Sigmoid colon (tissue), 4 donors: ENCODE data around the gene NTNG2.

Source experiments
- EP300 ChIP-seq, 4 donors: sonication (generic); formaldehyde crosslinking; IDR thresholded peaks; one replicate each; pipeline ENCODE4 v1.6.1; 2017; ENCODE audit warnings: antibody characterized with exemption in 4 of 4
- POLR2A ChIP-seq, 2 donors: fragments of 450-650 bp; IDR thresholded peaks; one replicate each; pipeline ENCODE4 v1.6.1; 2016; ENCODE audit warnings: antibody characterized with exemption in 2 of 2, mild to moderate bottlenecking in 2 of 2, moderate library complexity in 2 of 2
- TF ChIP-seq, protein P1 (sequence below), 4 experiments: fragments of 450-650 bp in 3 of 4; fragments of 200-600 bp in 1 of 4; IDR thresholded peaks; one replicate each; pipeline ENCODE4 v1.5.1; 2016 to 2019; ENCODE audit warnings: antibody characterized with exemption in 4 of 4, mild to moderate bottlenecking in 3 of 4, moderate library complexity in 2 of 4

DNA sequence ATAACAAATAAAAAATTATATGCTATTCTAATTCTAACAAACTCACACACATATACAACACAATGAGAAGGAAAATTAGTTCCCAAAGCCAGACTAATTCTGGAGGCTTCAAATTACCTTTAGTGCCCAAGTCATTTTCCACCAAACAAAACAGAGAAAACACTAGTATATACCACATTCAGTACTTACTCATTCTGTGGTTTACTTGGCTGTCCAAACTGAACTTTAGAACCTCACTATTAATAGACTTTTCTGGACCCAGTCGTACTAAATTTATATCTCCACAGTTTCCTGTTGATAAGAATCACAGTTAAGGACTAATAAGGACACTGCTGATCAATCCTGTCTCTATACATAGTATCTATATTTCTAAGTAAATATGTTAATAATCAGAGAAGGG, 126.5 kb downstream of the NTNG2 start:
- TF ChIP-seq, protein P1, sequence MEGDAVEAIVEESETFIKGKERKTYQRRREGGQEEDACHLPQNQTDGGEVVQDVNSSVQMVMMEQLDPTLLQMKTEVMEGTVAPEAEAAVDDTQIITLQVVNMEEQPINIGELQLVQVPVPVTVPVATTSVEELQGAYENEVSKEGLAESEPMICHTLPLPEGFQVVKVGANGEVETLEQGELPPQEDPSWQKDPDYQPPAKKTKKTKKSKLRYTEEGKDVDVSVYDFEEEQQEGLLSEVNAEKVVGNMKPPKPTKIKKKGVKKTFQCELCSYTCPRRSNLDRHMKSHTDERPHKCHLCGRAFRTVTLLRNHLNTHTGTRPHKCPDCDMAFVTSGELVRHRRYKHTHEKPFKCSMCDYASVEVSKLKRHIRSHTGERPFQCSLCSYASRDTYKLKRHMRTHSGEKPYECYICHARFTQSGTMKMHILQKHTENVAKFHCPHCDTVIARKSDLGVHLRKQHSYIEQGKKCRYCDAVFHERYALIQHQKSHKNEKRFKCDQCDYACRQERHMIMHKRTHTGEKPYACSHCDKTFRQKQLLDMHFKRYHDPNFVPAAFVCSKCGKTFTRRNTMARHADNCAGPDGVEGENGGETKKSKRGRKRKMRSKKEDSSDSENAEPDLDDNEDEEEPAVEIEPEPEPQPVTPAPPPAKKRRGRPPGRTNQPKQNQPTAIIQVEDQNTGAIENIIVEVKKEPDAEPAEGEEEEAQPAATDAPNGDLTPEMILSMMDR (IDR thresholded peaks at IDR 0.05), result no peak
- no peak for TF ChIP-seq POLR2A (IDR thresholded peaks at IDR 0.05)
- TF ChIP-seq EP300 (IDR thresholded peaks at IDR 0.05), result no peak
